UCSD-AML1 (cell line): Measurements from ENCODE around the gene GJC2.
"Not testable (repeated sequence)": the region's sequence is repeated elsewhere in the genome, so short reads cannot be mapped to it uniquely, and the experiment has no call there.

Experiments used
- DNase-seq: peaks from one replicate; lab custom pipeline; 2025; ENCODE audit not compliant: unreplicated experiment; lab: John Stamatoyannopoulos, UW

GJC2 gene

DNA sequence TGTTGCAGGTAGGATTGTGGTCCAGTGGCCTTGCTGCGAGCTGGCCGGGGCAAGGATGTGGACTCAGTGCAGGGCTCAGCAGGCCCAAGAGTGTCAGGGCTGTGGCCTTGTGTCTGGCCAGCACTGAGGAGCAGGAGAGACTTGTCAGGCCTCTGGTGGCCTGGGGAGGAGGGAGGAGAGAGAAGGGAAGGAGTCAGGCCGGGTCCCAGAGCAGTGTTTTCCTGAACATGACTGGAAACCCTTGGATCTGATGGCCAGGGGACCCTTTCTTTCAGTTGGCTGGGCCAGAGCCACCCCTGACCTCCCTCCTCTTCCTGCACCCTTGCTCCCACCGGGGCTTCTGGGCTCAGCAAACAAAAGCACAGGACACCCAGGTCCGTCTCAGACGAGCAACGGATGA, 20.9 kb downstream of the GJC2 start:
- DNase-seq = no peak

DNA sequence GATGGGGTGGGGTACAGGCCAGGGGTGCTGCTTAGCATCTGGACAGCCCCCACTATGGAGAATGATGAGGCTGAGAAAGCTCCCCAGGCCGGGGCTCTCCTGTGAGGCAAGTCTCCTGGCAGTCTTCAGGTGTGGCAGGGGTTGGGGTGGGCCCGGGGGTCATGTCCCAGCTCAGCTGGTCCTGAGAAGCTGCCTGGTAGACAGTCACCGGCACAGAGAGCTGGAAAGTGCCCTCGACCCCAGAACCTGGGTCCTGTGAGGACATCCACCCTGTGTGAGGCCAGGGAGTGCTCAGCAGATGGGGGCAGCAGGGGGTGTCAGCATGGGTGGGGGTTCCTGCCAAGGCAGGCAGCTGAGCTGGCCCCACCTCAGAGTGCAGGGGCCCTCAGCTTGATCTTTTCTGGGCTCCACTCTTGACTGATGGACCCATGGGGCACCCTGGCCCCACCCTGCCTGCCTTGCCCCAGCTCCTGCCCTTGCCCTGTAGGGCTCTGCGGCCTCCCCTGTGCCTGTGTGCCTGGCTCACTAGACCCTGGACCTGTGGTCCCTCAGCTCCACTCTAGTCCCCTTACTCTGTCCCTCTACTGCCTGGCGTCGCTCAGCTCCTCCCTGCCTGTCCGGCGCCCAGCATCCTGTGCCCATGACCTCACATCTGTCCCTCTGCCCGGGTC, 21.6 kb downstream of the GJC2 start:
- DNase-seq = no peak

DNA sequence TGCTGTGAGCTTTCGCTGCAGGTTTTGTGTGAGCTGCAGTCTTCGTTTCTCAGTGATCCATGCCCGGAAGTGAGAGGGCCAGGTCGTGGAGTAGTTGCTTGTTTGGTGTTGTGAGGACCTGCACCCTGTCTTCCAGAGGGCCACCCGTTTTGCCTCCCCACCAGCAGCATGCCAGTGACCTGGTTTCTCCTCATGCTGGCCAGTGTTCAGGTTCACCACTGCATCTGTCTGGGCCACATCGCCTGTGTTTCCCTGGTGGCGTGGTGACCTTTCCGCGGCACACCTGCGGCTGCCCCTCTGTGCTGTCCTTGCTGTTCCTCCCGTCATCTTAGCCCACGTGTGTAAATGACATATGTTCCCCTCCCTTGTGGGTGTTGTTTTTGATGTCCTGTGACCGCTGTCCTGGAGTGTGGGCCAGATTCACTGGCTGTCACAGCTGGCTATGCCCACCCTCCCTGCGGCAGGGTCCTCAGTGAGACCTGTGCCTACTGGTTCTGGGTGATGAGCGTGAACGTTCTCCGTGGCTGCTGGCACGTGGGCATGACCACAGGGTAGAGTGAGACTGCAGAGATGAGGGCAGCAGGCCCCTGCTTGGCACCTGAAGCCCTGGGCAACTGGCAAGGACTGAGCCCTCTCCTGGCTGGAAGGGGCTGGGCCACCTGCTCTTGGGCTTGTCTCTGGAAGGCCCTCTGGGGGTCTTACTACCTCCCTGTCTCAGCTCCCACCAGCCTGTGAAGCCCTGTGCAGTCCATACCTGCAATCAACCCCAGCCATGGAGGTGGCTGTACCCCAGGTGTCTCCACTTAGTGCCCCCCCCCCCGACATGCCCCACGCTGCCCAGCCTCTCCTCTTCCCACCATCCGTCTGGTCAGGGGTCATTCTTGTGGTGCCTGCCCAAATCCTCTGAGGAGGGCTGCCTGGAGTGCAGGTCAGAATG, 23.1 kb downstream of the GJC2 start:
- no peak for DNase-seq

DNA sequence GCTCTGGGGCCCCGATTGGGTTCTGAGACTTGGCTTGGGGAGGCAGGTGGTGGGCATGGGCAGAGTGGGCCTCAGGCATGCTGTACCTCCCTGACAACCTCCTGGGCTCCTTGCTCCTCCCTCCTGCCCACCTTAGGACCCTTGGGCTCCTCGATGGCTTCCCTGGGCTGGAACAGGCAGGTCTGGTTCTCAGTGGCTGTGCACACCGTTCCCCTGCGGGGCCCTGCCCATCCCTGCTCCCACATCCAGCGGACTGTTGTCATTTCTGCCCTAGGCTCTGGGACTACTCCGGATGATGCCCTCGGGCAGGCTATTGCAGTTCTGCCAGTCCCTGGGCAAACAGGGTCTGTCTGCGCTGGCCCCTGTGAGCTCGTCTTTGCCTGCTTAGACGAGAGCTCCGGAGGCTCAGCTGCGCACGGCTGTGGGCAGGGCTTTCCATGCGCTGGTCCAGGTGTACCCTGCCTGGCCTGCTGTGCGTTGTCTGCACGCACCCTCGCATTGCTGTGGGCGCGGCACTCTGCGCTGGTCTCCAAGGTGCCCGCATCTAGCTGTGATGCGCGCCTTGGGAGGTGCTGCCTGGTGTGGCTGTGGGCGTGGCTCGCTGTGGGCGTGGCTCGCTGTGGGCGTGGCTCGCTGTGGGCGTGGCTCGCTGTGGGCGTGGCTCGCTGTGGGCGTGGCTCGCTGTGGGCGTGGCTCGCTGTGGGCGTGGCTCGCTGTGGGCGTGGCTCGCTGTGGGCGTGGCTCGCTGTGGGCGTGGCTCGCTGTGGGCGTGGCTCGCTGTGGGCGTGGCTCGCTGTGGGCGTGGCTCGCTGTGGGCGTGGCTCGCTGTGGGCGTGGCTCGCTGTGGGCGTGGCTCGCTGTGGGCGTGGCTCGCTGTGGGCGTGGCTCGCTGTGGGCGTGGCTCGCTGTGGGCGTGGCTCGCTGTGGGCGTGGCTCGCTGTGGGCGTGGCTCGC, 24.1 kb downstream of the GJC2 start:
- DNase-seq = not testable (repeated sequence)

DNA sequence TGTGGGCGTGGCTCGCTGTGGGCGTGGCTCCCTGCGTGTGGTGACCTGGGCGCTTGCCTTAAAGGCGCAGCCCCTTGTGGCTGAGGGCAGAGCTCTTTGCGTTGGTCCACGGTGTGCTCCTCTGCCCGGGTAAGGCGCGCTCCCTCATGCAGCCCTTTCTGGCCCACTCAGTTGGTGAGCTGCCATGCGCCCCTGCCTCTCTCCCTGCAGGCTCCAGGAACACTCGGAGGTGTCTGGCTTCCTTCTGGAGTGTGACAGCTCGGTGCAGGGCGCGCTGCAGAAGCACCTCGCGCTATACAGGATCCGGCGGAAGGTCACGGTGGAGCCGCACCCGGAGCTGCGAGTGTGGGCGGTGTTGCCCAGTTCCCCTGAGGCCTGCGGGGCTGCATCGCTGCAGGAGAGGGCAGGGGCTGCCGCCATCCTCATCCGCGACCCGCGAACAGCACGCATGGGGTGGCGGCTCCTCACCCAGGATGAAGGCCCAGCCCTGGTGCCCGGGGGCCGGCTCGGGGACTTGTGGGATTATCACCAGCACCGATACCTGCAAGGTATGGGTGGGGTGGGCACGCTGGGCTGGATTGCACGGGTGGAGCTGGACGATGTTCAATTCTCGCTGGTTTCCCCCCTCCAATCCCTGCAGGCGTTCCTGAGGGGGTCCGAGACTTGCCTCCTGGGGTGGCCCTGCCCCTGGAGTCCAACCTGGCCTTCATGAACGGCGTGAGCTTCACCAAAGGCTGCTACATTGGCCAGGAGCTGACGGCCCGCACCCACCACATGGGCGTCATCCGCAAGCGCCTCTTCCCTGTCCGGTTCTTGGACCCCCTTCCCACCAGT, 25.0 kb downstream of the GJC2 start:
- DNase-seq = no peak

DNA sequence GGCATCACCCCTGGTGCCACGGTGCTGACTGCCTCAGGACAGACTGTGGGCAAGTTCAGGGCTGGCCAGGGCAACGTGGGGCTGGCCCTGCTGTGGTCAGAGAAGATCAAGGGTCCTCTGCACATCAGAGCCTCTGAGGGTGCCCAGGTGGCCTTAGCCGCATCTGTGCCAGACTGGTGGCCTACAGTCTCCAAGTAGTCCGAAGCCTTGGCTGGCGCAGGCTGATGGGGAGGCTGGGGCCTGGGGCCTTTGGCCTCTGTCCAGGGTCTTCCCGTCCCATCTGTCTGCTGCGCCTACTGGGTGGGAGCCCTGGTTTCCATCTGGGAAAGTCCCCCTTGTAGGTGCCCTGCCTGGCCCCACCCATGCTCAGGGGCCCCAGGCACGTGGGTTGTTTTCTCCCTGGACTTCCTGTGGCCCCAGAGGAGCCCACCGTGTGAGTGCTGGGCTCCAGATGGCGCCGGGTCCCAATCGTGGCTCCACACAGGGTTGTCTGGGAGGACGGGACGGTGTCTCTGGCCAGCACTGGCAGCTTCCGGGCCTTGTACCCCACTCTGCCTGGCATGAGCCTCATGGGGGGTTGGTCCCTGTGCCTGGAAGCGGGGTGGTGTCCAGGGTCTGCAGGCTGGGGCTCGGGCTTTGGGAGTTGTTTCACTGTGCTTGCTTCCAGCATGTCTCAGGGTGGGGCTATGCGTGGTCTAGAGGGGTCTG, 25.7 kb downstream of the GJC2 start:
- no peak for DNase-seq

DNA sequence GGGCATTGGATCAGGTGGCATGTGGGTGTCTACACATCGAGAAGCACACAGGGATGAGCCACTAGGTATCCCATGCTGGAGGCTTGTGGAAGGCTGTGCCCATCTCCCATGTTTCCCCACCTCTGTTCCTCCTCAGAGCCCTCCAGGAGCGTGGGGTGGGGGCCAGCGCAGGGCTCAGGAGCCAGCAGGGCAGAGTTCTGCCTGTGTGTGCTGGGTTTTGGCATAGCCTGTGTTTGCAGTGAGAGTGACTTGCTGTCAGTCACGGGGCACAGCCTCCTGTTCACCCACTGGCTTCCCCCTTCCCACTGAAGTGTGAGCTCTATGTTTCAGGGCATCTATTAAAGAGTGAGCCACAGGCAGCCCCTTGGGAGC, 26.3 kb downstream of the GJC2 start:
- DNase-seq = no peak

DNA sequence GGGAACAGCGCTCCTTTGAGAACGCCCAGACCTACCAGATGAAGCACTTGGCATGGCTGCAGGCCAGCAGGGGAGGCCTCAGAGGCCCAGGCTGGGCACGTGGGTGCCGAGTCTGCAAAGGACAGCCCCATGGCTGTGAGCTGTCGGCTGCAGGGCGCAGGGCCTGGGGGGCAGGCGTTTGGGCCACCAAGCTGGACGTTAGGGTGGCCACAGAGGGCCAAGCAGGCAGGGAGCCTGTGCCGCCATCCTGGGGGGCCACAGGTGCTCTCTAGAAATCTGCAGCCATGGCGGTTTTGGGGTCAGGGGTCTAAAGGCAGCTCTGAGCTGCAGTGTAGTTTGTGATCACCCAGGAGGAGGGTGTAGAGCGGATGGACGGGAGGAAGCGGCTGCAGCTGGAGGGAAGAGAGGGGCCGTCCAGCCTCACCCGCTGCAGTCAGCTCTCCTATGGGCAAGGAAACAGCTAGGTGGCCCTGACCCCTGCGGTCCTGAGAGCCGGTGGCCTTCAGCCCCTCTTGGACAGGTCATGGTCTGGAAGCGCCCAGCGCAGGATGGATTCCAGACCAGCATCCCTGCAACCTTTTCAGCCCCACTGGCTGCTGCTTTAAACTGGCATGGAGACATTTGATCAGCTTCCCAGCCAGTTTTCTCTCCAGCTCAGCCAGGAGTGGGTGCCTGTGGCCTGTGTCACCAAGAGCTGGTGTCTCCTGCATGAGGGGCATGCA, 26.9 kb downstream of the GJC2 start:
- no peak for DNase-seq

DNA sequence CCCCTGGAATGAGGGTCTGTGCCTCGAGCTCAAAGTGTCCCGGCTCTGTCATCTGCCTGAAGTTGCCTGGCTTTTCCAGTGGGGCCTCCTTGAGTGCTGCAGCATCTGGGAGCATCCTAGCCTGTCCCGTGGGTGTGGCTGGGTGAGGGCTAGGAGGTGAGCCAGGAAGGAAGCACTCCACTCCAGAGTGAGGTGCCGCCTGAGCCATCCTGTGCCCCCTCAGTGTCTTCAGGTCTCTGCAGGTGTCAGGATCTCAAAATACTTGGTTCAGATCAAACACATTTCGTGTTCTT, 27.4 kb downstream of the GJC2 start:
- no peak for DNase-seq

DNA sequence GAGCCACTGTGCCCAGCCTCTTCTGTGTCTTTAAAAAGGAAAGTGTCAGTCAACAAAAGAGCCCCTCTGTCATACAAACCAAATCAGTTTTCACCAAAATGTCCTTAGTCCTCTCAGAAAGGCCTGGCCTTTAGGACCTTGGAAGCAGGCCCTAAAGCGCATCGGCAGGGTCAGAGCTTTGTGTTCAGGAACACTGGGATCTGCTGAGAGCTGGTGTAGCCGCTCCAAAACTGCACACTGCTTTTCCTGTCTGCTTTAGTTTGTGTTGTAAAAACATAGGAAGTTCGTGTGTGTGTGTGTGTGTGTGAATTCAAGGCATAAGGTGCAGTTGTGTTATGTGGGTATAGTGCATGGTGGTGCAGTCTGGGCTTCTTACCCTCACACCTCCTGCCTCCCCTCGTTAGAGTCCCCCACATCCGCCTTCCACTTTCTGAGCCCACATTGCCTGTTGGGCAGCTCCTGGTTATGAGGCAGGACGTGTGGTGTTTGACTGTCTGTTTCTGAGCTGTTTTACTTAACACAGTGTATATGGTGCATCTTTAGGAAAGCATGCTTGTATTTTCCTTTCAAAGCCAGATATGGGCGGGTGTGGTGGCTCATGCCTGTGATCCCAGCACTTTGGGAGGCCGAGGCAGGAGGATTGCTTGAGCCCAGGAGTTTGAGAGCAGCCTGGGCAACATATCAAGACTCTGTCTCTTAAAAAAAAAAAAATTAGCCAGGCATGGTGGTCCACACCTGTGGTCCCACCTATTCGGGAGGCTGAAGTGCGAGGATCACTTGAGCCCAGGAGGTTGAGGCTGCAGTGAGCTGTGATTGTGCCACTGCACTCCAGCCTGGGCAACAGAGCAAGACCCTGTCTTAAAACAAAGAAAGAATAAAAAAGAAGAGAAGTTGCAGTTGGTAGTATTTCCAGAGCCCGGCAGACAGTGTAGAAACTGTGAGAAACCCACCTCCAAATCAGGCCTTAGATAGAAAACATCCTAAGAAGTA, 28.3 kb downstream of the GJC2 start:
- no peak for DNase-seq

DNA sequence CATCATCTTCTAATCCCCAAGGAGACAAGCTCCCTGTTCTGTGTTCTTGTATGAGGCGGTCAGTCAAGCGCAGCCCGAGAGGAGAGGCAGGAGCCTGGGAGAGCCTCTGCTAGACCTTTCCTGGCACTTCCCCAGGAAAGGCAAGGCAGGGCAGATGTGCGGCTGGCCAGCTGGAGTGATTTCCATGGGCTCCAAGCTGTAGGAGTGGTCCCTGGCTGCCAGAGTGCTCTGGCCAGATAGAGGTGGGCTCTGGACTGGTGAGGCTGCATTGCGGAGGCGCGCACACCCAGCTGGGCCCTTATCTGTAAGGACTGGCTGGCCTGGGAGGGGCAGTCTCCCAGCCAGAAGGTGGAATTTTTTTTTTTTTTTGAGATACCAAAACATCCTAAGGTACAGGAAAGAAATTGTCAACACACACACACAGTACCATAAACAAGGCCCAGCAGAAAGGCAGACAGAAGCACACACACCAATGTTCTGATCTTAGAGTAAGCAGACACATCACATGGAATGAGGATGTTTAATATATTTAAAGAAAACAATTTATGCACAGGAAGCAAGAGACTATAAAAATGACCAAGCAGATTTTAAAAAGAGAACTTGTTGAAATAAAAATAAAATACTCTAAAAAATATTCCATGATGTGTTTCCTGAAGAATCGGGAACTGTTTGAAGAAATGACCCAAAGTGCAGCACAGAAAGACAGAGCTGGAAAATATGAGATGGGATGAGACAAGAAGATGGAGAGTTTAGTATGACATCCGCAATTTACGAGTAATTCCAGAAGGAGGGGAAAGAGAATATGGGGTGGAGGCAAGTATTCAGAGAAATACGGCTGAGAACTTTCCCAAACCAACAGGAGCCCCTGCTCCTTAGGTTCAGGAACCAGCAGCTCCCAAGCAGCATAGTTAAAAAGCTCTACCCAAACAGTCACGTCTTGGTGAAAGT, 29.3 kb downstream of the GJC2 start:
- DNase-seq = no peak

DNA sequence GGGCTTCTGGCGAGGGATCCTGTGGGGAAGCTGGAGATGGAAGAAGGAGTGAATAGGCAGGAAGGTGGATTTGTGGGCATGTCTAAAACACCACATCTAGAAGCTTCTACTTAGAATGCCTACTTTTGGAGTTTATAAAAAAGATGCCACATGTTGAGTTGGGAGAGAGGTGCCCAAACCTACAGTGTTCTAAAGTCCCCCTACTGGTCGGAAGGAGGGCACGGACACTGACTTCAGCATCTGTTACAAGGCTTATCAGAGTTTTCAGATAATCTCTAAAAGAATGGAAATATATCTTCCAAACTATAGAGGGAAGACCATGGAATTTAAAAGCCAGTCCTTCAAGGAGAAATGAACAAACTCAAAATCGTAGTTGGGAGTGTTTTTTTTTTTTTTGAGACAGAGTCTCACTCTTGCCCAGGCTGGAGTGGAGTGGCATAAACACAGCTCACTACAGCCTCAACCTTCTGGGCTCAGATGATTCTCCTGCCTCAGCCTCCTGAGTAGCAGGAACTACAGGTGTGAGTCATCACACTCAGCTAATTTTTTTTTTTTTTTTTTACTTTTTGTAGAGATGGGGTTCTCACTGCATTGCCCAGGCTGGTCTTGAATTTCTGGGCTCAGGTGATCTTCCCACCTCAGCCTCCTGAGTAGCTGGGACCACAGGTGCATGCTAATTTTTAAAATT, 30.7 kb downstream of the GJC2 start:
- DNase-seq = no peak

DNA sequence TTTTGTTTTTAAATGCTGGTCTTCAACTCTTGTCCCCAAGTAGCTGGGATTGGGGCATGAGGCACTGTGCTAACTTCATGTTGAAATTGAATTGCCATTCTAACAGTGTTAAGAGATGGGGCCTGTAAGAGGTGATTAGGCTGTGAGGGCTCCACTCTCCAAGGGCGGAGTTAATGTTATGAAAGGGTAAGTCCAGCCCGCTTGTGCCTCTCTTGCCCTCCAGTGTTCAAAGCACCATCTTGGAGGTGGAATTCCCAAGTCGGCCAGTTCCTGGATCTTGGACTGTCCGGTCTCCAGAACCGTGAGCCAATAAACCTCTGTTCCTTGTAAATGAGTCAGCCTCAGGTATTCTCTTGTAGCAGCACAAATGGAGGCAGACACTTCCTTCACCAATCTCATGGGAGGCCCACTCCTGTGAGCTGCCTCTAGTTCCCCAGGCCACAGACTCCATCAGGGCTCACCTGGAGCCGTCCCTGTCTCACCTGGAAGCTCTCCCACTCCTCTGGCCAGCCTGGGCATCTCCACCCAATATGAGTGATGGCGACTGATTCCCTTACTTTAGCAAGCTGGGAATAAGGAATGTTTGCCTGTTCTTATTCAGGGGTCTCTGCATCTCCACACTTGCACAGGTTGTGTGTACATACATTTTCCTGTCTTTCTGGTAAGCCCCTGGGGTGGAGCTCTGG, 31.4 kb downstream of the GJC2 start:
- DNase-seq = no peak

DNA sequence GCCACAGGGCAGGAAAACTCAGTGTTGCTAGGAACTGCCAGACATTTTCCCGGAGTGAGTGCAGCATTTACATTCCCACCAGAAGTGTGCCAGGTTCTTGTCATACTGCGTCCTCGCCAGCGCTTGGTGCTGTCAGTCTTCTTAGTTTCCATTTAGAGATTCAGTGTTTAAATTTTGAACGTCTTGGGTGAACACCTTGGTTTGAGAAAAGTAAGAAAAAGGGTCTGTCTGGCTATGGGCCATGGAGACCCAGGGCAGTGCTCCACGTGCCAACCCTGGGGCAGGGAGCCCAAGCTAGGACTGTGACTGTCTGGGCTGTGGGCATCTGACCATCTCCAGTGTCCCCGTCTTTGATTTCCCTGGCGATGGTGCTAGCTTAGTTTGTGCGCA, 31.9 kb downstream of the GJC2 start:
- DNase-seq = no peak

DNA sequence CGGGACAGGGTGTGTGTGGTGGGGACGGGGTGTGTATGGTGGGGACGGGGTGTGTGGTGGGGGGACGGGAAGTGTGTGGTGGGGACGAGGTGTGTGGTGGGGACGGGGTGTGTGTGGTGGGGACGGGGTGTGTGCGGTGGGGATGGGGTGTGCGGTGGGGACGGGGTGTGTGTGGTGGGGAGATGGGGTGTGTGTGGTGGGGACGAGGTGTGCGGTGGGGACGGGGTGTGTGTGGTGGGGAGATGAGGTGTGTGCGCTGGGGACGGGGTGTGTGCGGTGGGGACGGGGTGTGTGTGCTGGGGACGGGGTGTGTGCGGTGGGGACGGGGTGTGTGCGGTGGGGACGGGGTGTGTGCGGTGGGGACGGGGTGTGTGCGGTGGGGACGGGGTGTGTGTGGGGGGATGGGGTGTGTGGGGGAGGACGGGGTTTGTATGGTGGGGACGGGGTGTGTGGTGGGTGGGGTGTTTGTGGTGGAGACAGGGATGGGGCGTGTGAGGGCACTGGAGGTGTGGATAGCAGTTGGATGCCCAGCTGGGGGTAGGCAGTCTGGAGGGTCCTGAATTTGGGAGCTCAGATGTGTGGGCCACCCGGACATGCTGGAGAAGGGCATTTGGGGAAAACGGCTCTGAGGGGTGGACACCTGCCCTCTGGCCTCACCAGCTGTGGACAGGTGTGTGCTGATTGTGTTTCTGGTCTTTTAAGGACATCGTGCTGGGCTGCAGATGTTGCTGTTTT, 32.7 kb downstream of the GJC2 start:
- no peak for DNase-seq
